ENCODE measurements around the gene TGM6. TPM values are rescaled to one million over a fixed set of nuclear protein-coding genes. Genes with fewer than 3 reads are reported as not detected.

TGM6 gene
- total RNA-seq, 5 donors from 2014 or later (not counting 1 experiment from before 2014, with no cell fraction given), result not detected

- Mint-ChIP-seq H3K36me3 (no peaks in the 10 kb centered on the region), H3K4me1 (no peaks in the 10 kb centered on the region), H3K27me3 (peaks cover 15 to 24% of the 10 kb centered on the region in 2 donors), H3K9me3 (no peaks in the 10 kb centered on the region), H3K4me3 (no peak overlapping the region), H3K27ac (no peak overlapping the region)
- Histone ChIP-seq H3K4me1 (ENCODE audit: control insufficient read depth in 1 of 2, extremely low read depth in 1 of 2, insufficient read depth in 2 of 2, low read length in 2 of 2) (no peaks in the 10 kb centered on the region), H3K9me3 (no peaks in the 10 kb centered on the region), H3K36me3 (ENCODE audit: control insufficient read depth in 2 of 2, extremely low read depth in 1 of 2, insufficient read depth in 1 of 2, low read length in 1 of 2) (no peaks in the 10 kb centered on the region), H3K4me3 (ENCODE audit: control insufficient read depth in 1 of 2, extremely low read depth in 1 of 2, low read length in 1 of 2) (no peak overlapping the region), H3K27ac (ENCODE audit: low read length) (no peak overlapping the region), H3K27me3 (replicated peaks in 1 of 2; ENCODE audit: control insufficient read depth in 2 of 2, extremely low read depth in 1 of 2, insufficient read depth in 2 of 2, low read length in 1 of 2) (peaks cover 3 to 6% of the 10 kb centered on the region in 2 experiments)
- ChIA-PET CTCF (no interaction called here), POLR2A (no interaction called here)
- 43% methylated on average over 1 of the region's 2 CpGs for WGBS (ENCODE audit: insufficient coverage)
- ATAC-seq (replicated peaks in 1 of 4) (no peak), DNase-seq (no peak)
Measured at GRCh38 chr20:2418388-2418787, 37.7 kb downstream of the TGM6 start.

GRCh38 chr20:2420510-2420909 lies 39.8 kb downstream of the TGM6 start:
- WGBS (ENCODE audit: insufficient coverage), result no CpG with 5 or more reads among the region's 1 CpG
- Histone ChIP-seq H3K4me3 (ENCODE audit: control insufficient read depth in 1 of 2, extremely low read depth in 1 of 2, low read length in 1 of 2) (no peak overlapping the region), H3K4me1 (ENCODE audit: control insufficient read depth in 1 of 2, extremely low read depth in 1 of 2, insufficient read depth in 2 of 2, low read length in 2 of 2) (no peaks in the 10 kb centered on the region), H3K9me3 (no peaks in the 10 kb centered on the region), H3K36me3 (ENCODE audit: control insufficient read depth in 2 of 2, extremely low read depth in 1 of 2, insufficient read depth in 1 of 2, low read length in 1 of 2) (no peaks in the 10 kb centered on the region), H3K27me3 (replicated peaks in 1 of 2; ENCODE audit: control insufficient read depth in 2 of 2, extremely low read depth in 1 of 2, insufficient read depth in 2 of 2, low read length in 1 of 2) (peaks cover 2 to 5% of the 10 kb centered on the region in 2 experiments), H3K27ac (ENCODE audit: low read length) (no peak overlapping the region)
- DNase-seq, result no peak
- H3K36me3 Mint-ChIP-seq, result no peaks in the 10 kb centered on the region
- ATAC-seq (replicated peaks in 1 of 4), result no peak
- no peaks in the 10 kb centered on the region for H3K4me1 Mint-ChIP-seq
- peaks cover 7 to 20% of the 10 kb centered on the region in 2 donors for H3K27me3 Mint-ChIP-seq
- no peak overlapping the region for H3K27ac Mint-ChIP-seq
- no peak overlapping the region for H3K4me3 Mint-ChIP-seq
- ChIA-PET POLR2A (no interaction called here), CTCF (interaction anchor here in 1 of 2 donors (0.6 kb wide), 1 partner anchor 121 kb away, joined by 3 read pairs; no protein-coding TSS in a partner anchor)
- no peaks in the 10 kb centered on the region for H3K9me3 Mint-ChIP-seq

DNA sequence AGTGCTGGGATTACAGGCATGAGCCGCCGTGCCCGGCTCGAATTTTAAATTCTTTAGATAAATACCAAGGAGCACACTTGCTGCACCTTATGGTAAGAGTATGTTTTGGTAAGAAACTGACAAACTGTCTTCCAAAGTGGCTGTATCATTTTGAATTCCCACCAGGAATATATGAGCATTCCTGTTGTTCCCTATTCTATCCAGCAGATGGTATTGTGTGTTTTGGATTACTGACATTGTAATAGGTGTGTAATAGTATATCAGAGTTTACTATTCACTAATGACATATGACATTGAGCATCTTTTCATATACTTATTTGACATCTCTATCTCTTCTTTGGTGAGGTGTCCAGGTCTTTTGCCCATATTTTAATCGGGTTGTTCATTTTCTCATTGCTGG lies 40.5 kb downstream of the TGM6 start:
- Histone ChIP-seq H3K27ac (ENCODE audit: low read length) (no peak overlapping the region), H3K27me3 (replicated peaks in 1 of 2; ENCODE audit: control insufficient read depth in 2 of 2, extremely low read depth in 1 of 2, insufficient read depth in 2 of 2, low read length in 1 of 2) (peaks cover 2 to 3% of the 10 kb centered on the region in 2 experiments), H3K4me1 (ENCODE audit: control insufficient read depth in 1 of 2, extremely low read depth in 1 of 2, insufficient read depth in 2 of 2, low read length in 2 of 2) (no peaks in the 10 kb centered on the region), H3K9me3 (no peaks in the 10 kb centered on the region), H3K4me3 (ENCODE audit: control insufficient read depth in 1 of 2, extremely low read depth in 1 of 2, low read length in 1 of 2) (no peak overlapping the region), H3K36me3 (ENCODE audit: control insufficient read depth in 2 of 2, extremely low read depth in 1 of 2, insufficient read depth in 1 of 2, low read length in 1 of 2) (no peaks in the 10 kb centered on the region)
- no CpG with 5 or more reads among the region's 5 CpGs for WGBS (ENCODE audit: insufficient coverage)
- Mint-ChIP-seq H3K36me3 (no peaks in the 10 kb centered on the region), H3K27me3 (peaks cover 11 to 19% of the 10 kb centered on the region in 2 donors), H3K4me3 (no peak overlapping the region), H3K9me3 (no peaks in the 10 kb centered on the region), H3K27ac (no peak overlapping the region), H3K4me1 (no peaks in the 10 kb centered on the region)
- CTCF ChIA-PET, result interaction anchor here in 1 of 2 donors (0.6 kb wide), 1 partner anchor 120 kb away, joined by 3 read pairs; no protein-coding TSS in a partner anchor
- DNase-seq (no peak), ATAC-seq (replicated peaks in 1 of 4) (no peak)
- POLR2A ChIA-PET, result interaction anchor here in 1 of 2 donors (0.7 kb wide), 1 partner anchor 1425 kb away, joined by 4 read pairs; no protein-coding TSS in a partner anchor

GRCh38 chr20:2429051-2429450 lies 48.4 kb downstream of the TGM6 start:
- no CpG with 5 or more reads among the region's 6 CpGs for WGBS (ENCODE audit: insufficient coverage)
- H3K36me3 Mint-ChIP-seq, result peaks cover 3% of the 10 kb centered on the region
- H3K9me3 ChIP-seq, result no peaks in the 10 kb centered on the region
- H3K27ac Mint-ChIP-seq, result peak overlapping the region in 1 of 2 donors; percentile 15
- POLR2A ChIA-PET, result interaction anchor here in 1 of 2 donors (0.5 kb wide), 1 partner anchor 1883 kb away, joined by 3 read pairs; no protein-coding TSS in a partner anchor
- no peaks in the 10 kb centered on the region for H3K9me3 Mint-ChIP-seq
- CTCF ChIA-PET, result no interaction called here
- H3K27ac ChIP-seq (ENCODE audit: low read length), result no peak overlapping the region
- DNase-seq (no peak), ATAC-seq (replicated peaks in 1 of 4) (no peak)
- H3K4me3 Mint-ChIP-seq, result no peak overlapping the region
- H3K4me3 ChIP-seq (ENCODE audit: control insufficient read depth in 1 of 2, extremely low read depth in 1 of 2, low read length in 1 of 2), result no peak overlapping the region
- no peaks in the 10 kb centered on the region for H3K36me3 ChIP-seq (ENCODE audit: control insufficient read depth in 2 of 2, extremely low read depth in 1 of 2, insufficient read depth in 1 of 2, low read length in 1 of 2)
- peaks cover 0 to 15% of the 10 kb centered on the region in 2 experiments for H3K27me3 ChIP-seq (replicated peaks in 1 of 2; ENCODE audit: control insufficient read depth in 2 of 2, extremely low read depth in 1 of 2, insufficient read depth in 2 of 2, low read length in 1 of 2)
- H3K4me1 Mint-ChIP-seq, result no peaks in the 10 kb centered on the region
- no peaks in the 10 kb centered on the region for H3K4me1 ChIP-seq (ENCODE audit: control insufficient read depth in 1 of 2, extremely low read depth in 1 of 2, insufficient read depth in 2 of 2, low read length in 2 of 2)
- peaks cover 18 to 33% of the 10 kb centered on the region in 2 donors for H3K27me3 Mint-ChIP-seq

DNA sequence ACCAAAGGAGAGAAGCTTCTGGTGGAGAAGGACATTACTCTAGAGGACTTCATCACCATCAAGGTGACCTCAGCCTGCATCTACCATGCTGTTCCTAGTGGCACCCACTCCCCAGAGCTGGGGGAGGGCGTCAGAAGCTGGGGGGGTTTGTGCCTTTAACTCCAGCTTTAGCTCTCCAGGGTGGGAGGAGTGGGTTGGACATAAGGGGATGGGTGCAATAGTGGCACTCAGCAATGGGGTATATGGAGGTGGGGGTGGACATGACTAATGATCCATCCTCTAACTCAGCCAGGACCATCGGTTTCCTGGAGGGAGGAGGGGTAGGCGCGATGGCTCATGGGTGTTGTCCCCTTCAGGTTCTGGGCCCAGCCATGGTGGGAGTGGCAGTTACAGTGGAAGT lies 49.8 kb downstream of the TGM6 start:
- Mint-ChIP-seq H3K27ac (no peak overlapping the region), H3K4me1 (no peaks in the 10 kb centered on the region), H3K9me3 (no peaks in the 10 kb centered on the region), H3K36me3 (peaks cover 3% of the 10 kb centered on the region), H3K4me3 (no peak overlapping the region), H3K27me3 (peaks cover 14 to 33% of the 10 kb centered on the region in 2 donors)
- no peak for ATAC-seq (replicated peaks in 1 of 4)
- no CpG with 5 or more reads among the region's 4 CpGs for WGBS (ENCODE audit: insufficient coverage)
- no peak overlapping the region for H3K4me3 ChIP-seq (ENCODE audit: control insufficient read depth in 1 of 2, extremely low read depth in 1 of 2, low read length in 1 of 2)
- no peaks in the 10 kb centered on the region for H3K4me1 ChIP-seq (ENCODE audit: control insufficient read depth in 1 of 2, extremely low read depth in 1 of 2, insufficient read depth in 2 of 2, low read length in 2 of 2)
- no peak for DNase-seq
- POLR2A ChIA-PET, result no interaction called here
- H3K27ac ChIP-seq (ENCODE audit: low read length), result no peak overlapping the region
- CTCF ChIA-PET, result no interaction called here
- peaks cover 0 to 15% of the 10 kb centered on the region in 2 experiments for H3K27me3 ChIP-seq (replicated peaks in 1 of 2; ENCODE audit: control insufficient read depth in 2 of 2, extremely low read depth in 1 of 2, insufficient read depth in 2 of 2, low read length in 1 of 2)
- H3K9me3 ChIP-seq, result no peaks in the 10 kb centered on the region
- H3K36me3 ChIP-seq (ENCODE audit: control insufficient read depth in 2 of 2, extremely low read depth in 1 of 2, insufficient read depth in 1 of 2, low read length in 1 of 2), result no peaks in the 10 kb centered on the region

- no peak for DNase-seq
- Histone ChIP-seq H3K4me1 (ENCODE audit: control insufficient read depth in 1 of 2, extremely low read depth in 1 of 2, insufficient read depth in 2 of 2, low read length in 2 of 2) (no peaks in the 10 kb centered on the region), H3K4me3 (ENCODE audit: control insufficient read depth in 1 of 2, extremely low read depth in 1 of 2, low read length in 1 of 2) (no peak overlapping the region), H3K27me3 (replicated peaks in 1 of 2; ENCODE audit: control insufficient read depth in 2 of 2, extremely low read depth in 1 of 2, insufficient read depth in 2 of 2, low read length in 1 of 2) (peaks cover 0 to 15% of the 10 kb centered on the region in 2 experiments), H3K9me3 (no peaks in the 10 kb centered on the region), H3K27ac (ENCODE audit: low read length) (no peak overlapping the region), H3K36me3 (ENCODE audit: control insufficient read depth in 2 of 2, extremely low read depth in 1 of 2, insufficient read depth in 1 of 2, low read length in 1 of 2) (no peaks in the 10 kb centered on the region)
- Mint-ChIP-seq H3K27me3 (peaks cover 16 to 29% of the 10 kb centered on the region in 2 donors), H3K36me3 (peaks cover 3% of the 10 kb centered on the region), H3K27ac (no peak overlapping the region), H3K9me3 (no peaks in the 10 kb centered on the region), H3K4me1 (no peaks in the 10 kb centered on the region), H3K4me3 (no peak overlapping the region)
- ChIA-PET POLR2A (no interaction called here), CTCF (no interaction called here)
- 17% methylated on average over 1 of the region's 1 CpG for WGBS (ENCODE audit: insufficient coverage)
- no peak for ATAC-seq (replicated peaks in 1 of 4)
Measured at GRCh38 chr20:2431185-2431584, 50.5 kb downstream of the TGM6 start.
